Astrocyte (in vitro differentiated cells and primary cell): ENCODE data around the gene PLB1. TPM values are rescaled to one million over a fixed set of nuclear protein-coding genes. Genes with fewer than 3 reads are reported as not detected.

ENCODE experiments used
- DNase-seq: peaks from one replicate; pipeline ENCODE4 v3.0.0-alpha.2; 2010; ENCODE audit warnings: low read depth
- FAIRE-seq: peaks from 2 replicates; lab custom pipeline; 2011; peaks lifted over from hg19 to GRCh38; lab: Jason Lieb, UNC
- H2AFZ ChIP-seq: 2 replicates; pipeline ENCODE4 v1.6.0; 2012; ENCODE audit warnings: low read depth, low read length, inconsistent platforms
- H3K27ac ChIP-seq: 2 replicates; pipeline ENCODE4 v1.5.1; 2011; ENCODE audit warnings: low read depth, low read length, inconsistent platforms
- H3K27me3 ChIP-seq: 2 replicates; pipeline ENCODE4 v1.6.0; 2011; ENCODE audit warnings: low read length, inconsistent platforms; ENCODE audit not compliant: insufficient read depth
- H3K36me3 ChIP-seq: 2 replicates; pipeline ENCODE4 v1.5.1; 2011; ENCODE audit warnings: low read length, inconsistent platforms; ENCODE audit not compliant: insufficient read depth
- H3K4me1 ChIP-seq: 2 replicates; pipeline ENCODE4 v1.5.1; 2011; ENCODE audit warnings: low read length, inconsistent platforms; ENCODE audit not compliant: insufficient read depth
- H3K4me2 ChIP-seq: 2 replicates; pipeline ENCODE4 v1.6.0; 2012; ENCODE audit warnings: low read length, inconsistent platforms
- H3K4me3 ChIP-seq: 2 replicates; pipeline ENCODE4 v1.5.1; 2011; ENCODE audit warnings: low read depth, mild to moderate bottlenecking, low read length, inconsistent platforms; ENCODE audit not compliant: insufficient read depth
- H3K79me2 ChIP-seq: 2 replicates; pipeline ENCODE4 v1.6.0; 2012; ENCODE audit warnings: mild to moderate bottlenecking, low read length, inconsistent platforms; ENCODE audit not compliant: insufficient read depth
- H3K9ac ChIP-seq: 2 replicates; pipeline ENCODE4 v1.6.0; 2012; ENCODE audit warnings: mild to moderate bottlenecking, low read length, inconsistent platforms
- H3K9me3 ChIP-seq: 2 replicates; pipeline ENCODE4 v1.5.1; 2012; ENCODE audit warnings: low read depth, mild to moderate bottlenecking, low read length, inconsistent platforms; ENCODE audit not compliant: insufficient read depth
- H4K20me1 ChIP-seq: 2 replicates; pipeline ENCODE4 v1.6.0; 2012; ENCODE audit warnings: low read length, inconsistent platforms; ENCODE audit not compliant: insufficient read depth
- H3K27ac Mint-ChIP-seq: one replicate; pipeline ENCODE4 v1.8.0; 2021; ENCODE audit warnings: mild to moderate bottlenecking, mixed read lengths; ENCODE audit not compliant: unreplicated experiment
- H3K27me3 Mint-ChIP-seq: one replicate; pipeline ENCODE4 v1.8.0; 2021; ENCODE audit warnings: low read depth, mixed read lengths; ENCODE audit not compliant: unreplicated experiment
- H3K36me3 Mint-ChIP-seq: one replicate; pipeline ENCODE4 v1.8.0; 2021; ENCODE audit warnings: low read depth, mixed read lengths; ENCODE audit not compliant: unreplicated experiment
- H3K4me1 Mint-ChIP-seq: one replicate; pipeline ENCODE4 v1.8.0; 2021; ENCODE audit warnings: low read depth, mixed read lengths; ENCODE audit not compliant: unreplicated experiment
- H3K4me3 Mint-ChIP-seq: one replicate; pipeline ENCODE4 v1.8.0; 2021; ENCODE audit warnings: mild to moderate bottlenecking, moderate library complexity, mixed read lengths; ENCODE audit not compliant: unreplicated experiment
- H3K9me3 Mint-ChIP-seq: one replicate; pipeline ENCODE4 v1.8.0; 2021; ENCODE audit warnings: mild to moderate bottlenecking, mixed read lengths; ENCODE audit not compliant: unreplicated experiment
- CTCF ChIP-seq: IDR thresholded peaks from 2 replicates; pipeline ENCODE4 v1.5.1; 2011; ENCODE audit warnings: low read depth, mild to moderate bottlenecking, inconsistent platforms, low read length, moderate library complexity; ENCODE audit not compliant: insufficient read depth
- EZH2 ChIP-seq: IDR thresholded peaks from 2 replicates; pipeline ENCODE4 v1.6.1; 2012; ENCODE audit warnings: mild to moderate bottlenecking, low read length, inconsistent platforms; ENCODE audit not compliant: insufficient read depth
- total RNA-seq: library from RNA; stranded (reverse); gene quantifications from 2 replicates; pipeline ENCODE4 v1.2.1, GENCODE V29; 2021

The PLB1 gene
- total RNA-seq, 1 donor from 2014 or later: 0.98 TPM

GRCh38 chr2:28545590-28546200 lies 49.8 kb downstream of the PLB1 start:
- peaks cover 10% of the 10 kb centered on the region for H3K27me3 Mint-ChIP-seq
- no peaks in the 10 kb centered on the region for H4K20me1 ChIP-seq
- peaks cover 9% of the 10 kb centered on the region for H3K4me1 Mint-ChIP-seq
- FAIRE-seq: no peak
- H3K4me2 ChIP-seq: no peak overlapping the region
- H2AFZ ChIP-seq: no peak overlapping the region
- no peaks in the 10 kb centered on the region for H3K9me3 ChIP-seq
- H3K36me3 ChIP-seq: no peaks in the 10 kb centered on the region
- H3K4me1 ChIP-seq: peaks cover 14% of the 10 kb centered on the region
- H3K79me2 ChIP-seq: no peaks in the 10 kb centered on the region
- no peak overlapping the region for H3K27ac ChIP-seq
- no peaks in the 10 kb centered on the region for H3K27me3 ChIP-seq
- H3K27ac Mint-ChIP-seq: no peak overlapping the region
- no peaks in the 10 kb centered on the region for H3K9me3 Mint-ChIP-seq
- TF ChIP-seq EZH2 (no peak), CTCF (no peak)
- H3K4me3 ChIP-seq: no peak overlapping the region
- H3K36me3 Mint-ChIP-seq: peaks cover 1% of the 10 kb centered on the region
- no peak overlapping the region for H3K9ac ChIP-seq
- DNase-seq: no peak
- H3K4me3 Mint-ChIP-seq: no peak overlapping the region

GRCh38 chr2:28546242-28546641 lies 50.4 kb downstream of the PLB1 start:
- H3K4me1 ChIP-seq: peaks cover 14% of the 10 kb centered on the region
- peaks cover 10% of the 10 kb centered on the region for H3K27me3 Mint-ChIP-seq
- H4K20me1 ChIP-seq: no peaks in the 10 kb centered on the region
- H3K27ac ChIP-seq: no peak overlapping the region
- no peak overlapping the region for H3K4me3 Mint-ChIP-seq
- no peak overlapping the region for H3K9ac ChIP-seq
- no peak overlapping the region for H2AFZ ChIP-seq
- FAIRE-seq (no peak), DNase-seq (no peak)
- H3K4me2 ChIP-seq: no peak overlapping the region
- TF ChIP-seq EZH2 (no peak), CTCF (no peak)
- H3K9me3 ChIP-seq: no peaks in the 10 kb centered on the region
- H3K9me3 Mint-ChIP-seq: no peaks in the 10 kb centered on the region
- no peaks in the 10 kb centered on the region for H3K79me2 ChIP-seq
- no peaks in the 10 kb centered on the region for H3K27me3 ChIP-seq
- H3K4me3 ChIP-seq: no peak overlapping the region
- no peaks in the 10 kb centered on the region for H3K36me3 ChIP-seq
- H3K36me3 Mint-ChIP-seq: peaks cover 1% of the 10 kb centered on the region
- no peak overlapping the region for H3K27ac Mint-ChIP-seq
- peaks cover 9% of the 10 kb centered on the region for H3K4me1 Mint-ChIP-seq

GRCh38 chr2:28547223-28547860 lies 51.5 kb downstream of the PLB1 start:
- no peak overlapping the region for H3K4me3 Mint-ChIP-seq

More at GRCh38 chr2:28547223-28547860, 51.5 kb downstream of the PLB1 start:
- Histone ChIP-seq H3K4me2 (no peak overlapping the region), H3K4me1 (peaks cover 14% of the 10 kb centered on the region), H3K36me3 (no peaks in the 10 kb centered on the region), H2AFZ (no peak overlapping the region), H3K9me3 (no peaks in the 10 kb centered on the region), H3K27ac (no peak overlapping the region), H4K20me1 (no peaks in the 10 kb centered on the region), H3K79me2 (no peaks in the 10 kb centered on the region), H3K4me3 (no peak overlapping the region), H3K27me3 (no peaks in the 10 kb centered on the region), H3K9ac (no peak overlapping the region)
- H3K9me3 Mint-ChIP-seq: no peaks in the 10 kb centered on the region
- no peak for FAIRE-seq
- no peak for DNase-seq
- peaks cover 9% of the 10 kb centered on the region for H3K27me3 Mint-ChIP-seq
- peaks cover 16% of the 10 kb centered on the region for H3K4me1 Mint-ChIP-seq
- no peak overlapping the region for H3K27ac Mint-ChIP-seq
- TF ChIP-seq EZH2 (no peak), CTCF (no peak)
- H3K36me3 Mint-ChIP-seq: peaks cover 1% of the 10 kb centered on the region
